Activated T-cell treated with anti-CD3 and anti-CD28 coated beads for 4 hours (primary cell): Measurements from ENCODE around the gene MAST4.
"Not testable (repeated sequence)": the region's sequence is repeated elsewhere in the genome, so short reads cannot be mapped to it uniquely, and the experiment has no call there.

Experiments
- DNase-seq: peaks from one replicate; pipeline ENCODE4 v3.0.0-alpha.2; 2020

Gene MAST4

GRCh38 chr5:66752668-66753067 lies 156.5 kb downstream of the MAST4 start:
- DNase-seq = not testable (repeated sequence)

GRCh38 chr5:66757219-66757833 lies 161.1 kb downstream of the MAST4 start:
- no peak for DNase-seq

GRCh38 chr5:66757834-66758371 lies 161.7 kb downstream of the MAST4 start:
- DNase-seq = no peak

- no peak for DNase-seq
Measured at GRCh38 chr5:66769030-66769733, 173.0 kb downstream of the MAST4 start.

- no peak for DNase-seq
Measured at GRCh38 chr5:66769839-66770617, 173.8 kb downstream of the MAST4 start.

- no peak for DNase-seq
Measured at GRCh38 chr5:66777868-66778267, 181.7 kb downstream of the MAST4 start.

- DNase-seq = no peak
Measured at GRCh38 chr5:66779528-66779927, 183.3 kb downstream of the MAST4 start.

- DNase-seq = no peak
Measured at GRCh38 chr5:66788556-66788955, 192.4 kb downstream of the MAST4 start.

GRCh38 chr5:66789434-66789833 lies 193.2 kb downstream of the MAST4 start:
- DNase-seq = no peak

GRCh38 chr5:66793049-66793448 lies 196.9 kb downstream of the MAST4 start:
- DNase-seq = no peak

GRCh38 chr5:66795682-66796081 lies 199.5 kb downstream of the MAST4 start:
- no peak for DNase-seq

- no peak for DNase-seq
Measured at GRCh38 chr5:66796305-66797292, 200.4 kb downstream of the MAST4 start.

- no peak for DNase-seq
Measured at GRCh38 chr5:66802941-66803340, 206.7 kb downstream of the MAST4 start.

- no peak for DNase-seq
Measured at GRCh38 chr5:66805514-66806430, 209.6 kb downstream of the MAST4 start.

GRCh38 chr5:66807743-66808142 lies 211.6 kb downstream of the MAST4 start:
- no peak for DNase-seq

GRCh38 chr5:66808663-66809062 lies 212.5 kb downstream of the MAST4 start:
- DNase-seq = no peak

- no peak for DNase-seq
Measured at GRCh38 chr5:66810151-66810550, 214.0 kb downstream of the MAST4 start.

- no peak for DNase-seq
Measured at GRCh38 chr5:66810848-66811261, 214.7 kb downstream of the MAST4 start.

GRCh38 chr5:66812291-66812690 lies 216.1 kb downstream of the MAST4 start:
- DNase-seq = no peak

- no peak for DNase-seq
Measured at GRCh38 chr5:66813306-66813705, 217.1 kb downstream of the MAST4 start.
